ENCODE data around the gene LURAP1L.
"Not testable (repeated sequence)": the region's sequence is repeated elsewhere in the genome, so short reads cannot be mapped to it uniquely, and the experiment has no call there.

LURAP1L gene

DNA sequence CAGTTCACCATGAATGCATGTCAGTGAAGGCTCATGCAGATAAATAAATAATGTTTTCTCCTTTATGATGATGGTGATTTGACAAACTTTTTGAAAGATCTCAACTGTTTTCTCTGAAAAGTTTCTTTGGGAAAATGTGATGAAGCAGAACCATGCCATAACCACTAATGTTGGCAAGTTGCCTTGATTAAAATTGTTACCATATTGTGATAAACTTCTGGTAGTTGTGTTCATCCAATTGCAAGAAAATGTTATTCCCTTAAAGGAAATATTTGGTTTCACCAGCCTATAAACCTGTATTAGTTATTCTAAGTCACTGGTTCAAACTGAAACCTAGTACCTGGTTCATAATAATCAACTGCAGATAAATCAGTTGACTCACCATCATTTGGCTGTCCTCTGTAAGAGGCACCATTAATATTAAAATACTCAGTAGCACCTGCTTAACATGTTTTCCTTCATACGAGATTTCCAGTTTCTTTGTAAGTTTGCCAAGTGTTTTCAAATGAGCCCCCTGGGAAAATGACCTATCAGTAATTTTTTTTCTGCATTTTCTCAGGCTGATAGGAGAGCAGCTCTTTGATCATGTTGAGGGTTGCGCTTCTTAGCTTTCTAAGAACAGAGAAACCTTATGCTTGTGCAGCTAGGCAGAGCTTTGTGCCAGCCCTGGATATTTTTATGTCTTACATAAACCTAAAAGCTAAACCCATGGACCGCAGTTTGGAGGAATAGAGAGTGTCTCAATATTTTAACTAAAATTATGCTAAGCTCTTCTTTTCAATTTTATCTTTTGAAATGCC is 88.0 kb downstream of the LURAP1L start:
- no peak for DNase-seq

GRCh38 chr9:12863618-12864017 is 88.8 kb downstream of the LURAP1L start:
- DNase-seq = no peak

DNA sequence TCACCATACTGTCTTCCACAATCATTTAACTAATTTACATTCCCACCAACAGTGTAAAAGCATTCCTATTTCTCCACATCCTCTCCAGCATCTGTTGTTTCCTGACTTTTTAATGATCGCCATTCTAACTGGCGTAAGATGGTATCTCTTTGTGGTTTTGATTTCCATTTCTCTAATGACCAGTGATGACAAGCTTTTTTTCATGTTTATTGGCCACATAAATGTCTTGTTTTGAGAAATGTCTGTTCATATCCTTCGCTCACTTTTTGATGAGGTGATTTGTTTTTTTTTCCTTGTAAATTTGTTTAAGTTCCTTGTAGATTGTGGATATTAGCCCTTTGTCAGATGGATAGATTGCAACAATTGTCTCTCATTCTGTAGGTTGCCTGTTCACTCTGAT is 90.6 kb downstream of the LURAP1L start:
- DNase-seq = not testable (repeated sequence)
